Measurements from ENCODE around the gene ST8SIA5.
"Not testable (repeated sequence)": the region's sequence is repeated elsewhere in the genome, so short reads cannot be mapped to it uniquely, and the experiment has no call there.

ST8SIA5 gene, protein sequence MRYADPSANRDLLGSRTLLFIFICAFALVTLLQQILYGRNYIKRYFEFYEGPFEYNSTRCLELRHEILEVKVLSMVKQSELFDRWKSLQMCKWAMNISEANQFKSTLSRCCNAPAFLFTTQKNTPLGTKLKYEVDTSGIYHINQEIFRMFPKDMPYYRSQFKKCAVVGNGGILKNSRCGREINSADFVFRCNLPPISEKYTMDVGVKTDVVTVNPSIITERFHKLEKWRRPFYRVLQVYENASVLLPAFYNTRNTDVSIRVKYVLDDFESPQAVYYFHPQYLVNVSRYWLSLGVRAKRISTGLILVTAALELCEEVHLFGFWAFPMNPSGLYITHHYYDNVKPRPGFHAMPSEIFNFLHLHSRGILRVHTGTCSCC

DNA sequence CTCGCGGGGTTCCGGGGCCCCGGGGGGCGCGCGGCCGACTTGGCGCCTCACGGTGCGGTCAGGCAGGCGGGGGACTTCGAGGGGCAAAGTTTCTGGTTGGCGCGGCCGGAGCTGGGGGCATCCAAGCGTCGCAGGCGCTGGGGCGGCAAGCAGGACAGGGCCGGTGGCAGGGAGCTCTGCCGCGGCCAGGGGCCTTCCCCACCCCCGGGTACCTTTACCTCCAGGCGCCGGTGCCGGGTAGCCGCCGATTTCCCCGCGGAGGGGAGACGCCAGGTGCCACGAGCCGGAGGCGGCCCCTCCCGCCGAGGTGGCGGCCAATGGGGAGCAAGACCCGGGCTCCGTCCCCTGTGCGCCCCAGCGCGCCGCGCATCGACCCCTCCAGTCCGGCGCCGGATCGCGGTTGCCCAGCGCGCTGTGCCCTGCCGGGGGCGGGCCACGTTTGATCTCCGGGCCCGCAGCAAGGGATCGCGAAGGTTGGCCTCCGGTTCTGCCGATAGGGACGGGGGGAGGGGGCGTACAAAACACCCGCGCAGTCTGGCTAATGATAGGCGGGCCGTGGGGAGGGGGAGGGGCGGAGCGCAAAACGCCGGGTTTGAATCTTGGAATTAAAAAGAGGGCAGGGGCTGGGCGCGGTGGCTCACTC is at the start of gene ST8SIA5:
Gene ST8SIA5, minus strand, starts transcription at position 495 of the 643 bp plus-strand sequence. CDS start 545 bp downstream, outside the sequence.
- no peak for DNase-seq (ENCODE audit: extremely low read depth in 1 of 2, low read depth in 1 of 2)

DNA sequence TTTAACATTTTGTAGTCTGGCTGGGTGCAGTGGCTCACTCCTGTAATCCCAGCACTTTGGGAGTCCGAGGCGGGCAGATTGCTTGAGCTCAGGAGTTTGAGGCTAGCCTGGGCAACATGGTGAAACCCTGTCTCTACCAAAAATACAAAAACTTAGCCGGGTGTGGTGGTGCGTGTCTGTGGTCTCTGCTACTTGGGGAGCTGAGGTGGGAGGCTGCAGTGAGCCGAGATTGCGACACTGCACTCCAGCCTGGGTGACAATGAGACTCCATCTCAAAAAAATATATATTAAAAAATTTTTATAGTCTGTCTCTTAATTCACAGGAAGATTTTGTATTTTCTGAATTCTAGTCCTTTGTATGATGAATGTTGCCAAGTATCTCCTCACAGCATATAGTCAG is 39.1 kb upstream of the ST8SIA5 start:
- DNase-seq (ENCODE audit: extremely low read depth in 1 of 2, low read depth in 1 of 2) = not testable (repeated sequence)

- DNase-seq (ENCODE audit: extremely low read depth in 1 of 2, low read depth in 1 of 2) = no peak
These were observed 37.8 kb upstream of the ST8SIA5 start for GRCh38 chr18:46794607-46795006.

- DNase-seq (ENCODE audit: extremely low read depth in 1 of 2, low read depth in 1 of 2) = no peak
These were observed 36.7 kb upstream of the ST8SIA5 start for GRCh38 chr18:46793565-46793964.

DNA sequence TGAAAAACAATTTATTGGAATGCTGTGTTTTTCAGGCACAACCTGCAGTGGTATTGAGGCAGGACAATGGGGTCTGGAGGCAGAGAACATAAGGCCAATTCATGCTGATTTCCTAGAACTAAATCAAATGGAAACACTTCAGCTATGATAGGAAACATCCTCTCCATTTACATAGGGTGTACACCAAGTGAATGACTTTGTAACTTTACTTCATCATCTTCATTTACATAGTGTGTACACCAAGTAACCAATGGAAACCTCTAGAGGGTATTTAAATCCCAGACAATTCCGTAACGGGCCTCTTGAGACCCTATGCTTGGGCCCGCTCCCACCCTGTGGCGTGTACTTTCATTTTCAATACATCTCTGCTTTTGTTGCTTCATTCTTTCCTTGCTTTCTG is 32.2 kb upstream of the ST8SIA5 start:
- no peak for DNase-seq (ENCODE audit: extremely low read depth in 1 of 2, low read depth in 1 of 2)

DNA sequence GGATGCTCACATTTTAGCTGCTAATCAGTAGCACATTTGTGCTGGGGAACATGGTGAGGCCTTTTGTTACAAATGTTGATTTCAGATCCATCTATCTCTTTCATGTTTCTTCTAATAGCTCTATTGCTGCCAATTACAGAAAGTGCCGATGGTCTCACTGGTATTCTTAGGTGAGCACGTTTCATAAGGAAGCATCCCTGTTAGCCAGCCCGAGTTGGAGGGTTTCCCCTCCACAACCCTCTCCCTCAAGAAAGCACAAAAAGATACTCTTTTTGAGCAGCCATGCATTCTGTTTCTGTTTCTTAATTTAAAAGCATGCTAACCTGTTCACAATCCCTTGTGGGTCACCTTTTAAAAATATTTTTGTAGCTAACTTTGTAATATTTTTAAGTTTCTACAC is 30.8 kb upstream of the ST8SIA5 start:
- DNase-seq (ENCODE audit: extremely low read depth in 1 of 2, low read depth in 1 of 2) = no peak

DNA sequence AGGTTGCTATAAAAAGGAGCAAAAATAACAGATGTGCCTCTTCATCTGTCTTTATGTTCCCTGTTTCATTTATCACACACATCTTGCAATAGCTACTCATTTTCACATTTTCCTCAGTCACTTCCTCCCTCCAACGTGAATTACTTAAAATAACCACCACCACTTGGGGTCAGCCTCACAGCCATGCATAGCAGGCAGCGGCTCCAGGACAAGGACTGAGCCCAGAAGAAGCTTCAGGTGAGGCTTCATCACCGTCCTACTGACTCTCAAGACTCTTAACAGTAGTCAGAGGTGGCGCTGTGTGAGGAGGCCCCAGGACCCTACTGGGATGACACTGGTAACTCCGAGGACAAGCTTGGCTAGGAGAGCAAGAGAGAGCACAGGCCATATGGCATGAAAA is 15.5 kb upstream of the ST8SIA5 start:
- DNase-seq (ENCODE audit: extremely low read depth in 1 of 2, low read depth in 1 of 2) = no peak

- no peak for DNase-seq (ENCODE audit: extremely low read depth in 1 of 2, low read depth in 1 of 2)
These were observed 14.3 kb upstream of the ST8SIA5 start for GRCh38 chr18:46771141-46771540.

GRCh38 chr18:46770708-46771107 is 13.9 kb upstream of the ST8SIA5 start:
- no peak for DNase-seq (ENCODE audit: extremely low read depth in 1 of 2, low read depth in 1 of 2)

- no peak for DNase-seq (ENCODE audit: extremely low read depth in 1 of 2, low read depth in 1 of 2)
These were observed 11.5 kb upstream of the ST8SIA5 start for GRCh38 chr18:46768166-46768921.

DNA sequence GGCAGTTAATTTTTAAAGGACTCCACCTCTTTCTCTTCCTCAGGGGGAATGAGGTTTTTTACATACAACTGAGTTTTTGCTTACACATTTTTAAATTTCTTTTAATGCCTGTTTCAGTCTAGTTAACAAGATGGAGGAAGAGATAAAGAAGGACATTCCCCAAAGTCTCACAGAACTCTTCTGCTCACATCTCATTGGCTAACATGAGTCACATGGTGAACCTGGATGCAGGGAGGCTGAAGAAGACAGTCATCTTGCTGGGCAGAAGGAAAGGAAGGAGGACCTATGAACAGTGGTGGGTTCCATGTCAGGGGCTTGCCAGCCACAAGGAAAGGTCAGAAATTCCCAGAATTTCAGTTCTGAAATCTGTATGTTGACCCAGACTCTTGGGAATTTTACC is 10.4 kb upstream of the ST8SIA5 start:
- DNase-seq (ENCODE audit: extremely low read depth in 1 of 2, low read depth in 1 of 2) = no peak

DNA sequence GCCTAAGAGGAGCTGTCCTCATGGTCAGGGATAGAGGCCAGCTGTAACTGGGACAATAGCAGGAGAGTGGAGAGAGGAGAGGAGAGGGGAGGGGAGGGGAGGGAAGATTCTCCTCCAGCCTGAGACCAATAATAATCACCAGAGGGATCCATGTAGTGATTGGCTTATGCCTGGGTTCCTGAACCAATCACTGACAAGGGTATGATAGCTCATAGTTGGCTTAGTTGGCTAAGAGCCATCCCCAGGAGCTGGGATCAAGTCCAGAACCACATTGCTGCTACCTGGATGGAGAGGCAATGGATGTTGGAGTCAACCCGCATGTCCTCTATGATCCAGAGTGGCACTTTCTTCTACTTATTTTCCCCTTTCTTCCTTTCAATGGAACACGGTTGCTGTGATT is 7.7 kb upstream of the ST8SIA5 start:
- DNase-seq (ENCODE audit: extremely low read depth in 1 of 2, low read depth in 1 of 2) = no peak

DNA sequence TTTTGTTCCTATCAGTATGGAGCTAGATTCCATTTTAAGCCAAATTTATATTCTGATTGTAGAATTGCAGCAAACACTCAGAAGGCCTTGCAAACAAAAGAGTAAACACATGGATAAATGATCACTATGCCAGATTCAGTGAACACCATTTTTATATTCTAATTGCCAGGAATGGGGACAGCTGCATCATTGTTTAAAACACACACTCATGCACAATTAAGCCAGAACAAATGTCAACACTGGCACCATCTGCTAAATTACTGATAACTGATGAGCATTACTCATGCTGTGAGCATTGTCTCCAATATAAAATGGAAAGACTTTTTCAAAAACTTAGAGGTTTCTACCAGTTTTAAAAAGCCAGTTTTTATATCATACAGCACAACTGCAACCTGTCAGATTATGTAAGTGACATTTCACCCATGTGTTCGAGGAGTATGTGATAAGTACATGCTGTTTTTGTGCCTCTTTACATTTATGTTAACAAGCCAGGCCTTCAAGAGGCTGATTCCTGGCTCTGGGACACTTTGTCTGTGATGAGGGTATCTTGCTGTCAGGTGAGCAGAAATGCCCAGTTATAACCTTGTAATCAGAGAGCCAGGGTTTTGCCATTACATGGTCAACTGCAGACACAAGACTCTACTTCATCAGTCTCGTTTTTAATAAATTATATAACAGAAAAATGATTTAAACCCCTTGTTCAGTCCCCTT is 4.4 kb upstream of the ST8SIA5 start:
- no peak for DNase-seq (ENCODE audit: extremely low read depth in 1 of 2, low read depth in 1 of 2)

- DNase-seq (ENCODE audit: extremely low read depth in 1 of 2, low read depth in 1 of 2) = no peak
These were observed 3.0 kb upstream of the ST8SIA5 start for GRCh38 chr18:46759890-46760289.

DNA sequence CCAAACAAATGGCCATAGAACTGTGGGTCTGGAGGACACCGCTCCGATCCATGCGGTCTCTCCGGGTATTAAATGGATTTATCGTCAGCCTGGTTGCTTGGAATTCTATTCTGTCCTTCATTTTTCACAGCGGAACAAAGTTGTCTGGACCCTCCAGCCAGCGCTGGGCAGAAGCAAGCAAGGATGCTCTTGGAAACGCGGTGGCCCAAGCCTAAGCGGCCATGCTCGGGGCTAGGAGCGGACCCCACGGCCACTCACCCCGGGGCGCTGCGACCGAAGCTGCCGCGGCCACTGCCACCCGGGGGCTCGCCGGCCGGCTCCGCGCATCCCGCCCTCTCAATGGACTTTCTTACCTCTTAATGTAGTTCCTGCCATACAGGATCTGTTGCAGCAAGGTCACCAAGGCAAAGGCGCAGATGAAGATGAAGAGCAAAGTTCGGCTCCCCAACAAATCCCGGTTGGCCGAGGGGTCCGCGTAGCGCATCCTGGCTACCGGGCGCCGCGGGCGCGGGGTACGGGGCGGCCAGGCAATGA is 761 bp downstream of the ST8SIA5 start:
- DNase-seq (ENCODE audit: extremely low read depth in 1 of 2, low read depth in 1 of 2) = no peak

- no peak for DNase-seq (ENCODE audit: extremely low read depth in 1 of 2, low read depth in 1 of 2)
These were observed 1.4 kb downstream of the ST8SIA5 start for GRCh38 chr18:46755315-46756024.

DNA sequence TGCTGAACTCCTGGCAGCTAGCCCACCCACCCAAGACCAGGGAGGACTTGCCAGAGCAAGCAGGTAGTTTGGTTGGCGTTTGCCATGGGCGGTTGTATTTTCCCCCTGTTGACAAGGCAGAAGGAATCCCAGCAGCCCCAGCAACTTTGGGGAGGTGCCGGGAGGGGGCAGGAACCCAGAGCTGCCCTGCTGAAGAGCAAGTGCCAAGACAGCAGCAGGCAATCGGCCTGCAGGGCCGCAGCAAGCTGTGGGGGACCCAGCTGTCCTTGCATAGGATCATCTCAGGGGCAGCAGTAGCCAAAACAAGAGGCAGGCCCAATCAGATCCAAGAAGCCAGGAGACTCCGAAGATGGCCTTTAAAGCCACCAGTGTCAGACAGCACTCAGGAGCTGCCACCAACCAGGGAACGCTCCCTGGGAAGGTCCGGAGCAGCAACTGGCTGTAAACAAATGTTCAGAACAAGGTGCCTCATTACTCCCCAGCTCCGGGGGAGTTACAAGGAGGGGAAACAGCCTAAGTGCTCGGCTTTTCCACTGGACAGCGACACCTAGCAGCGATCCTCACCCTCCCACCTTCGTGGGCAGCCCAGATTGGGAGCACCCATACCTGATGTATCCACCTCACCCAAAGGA is 2.1 kb downstream of the ST8SIA5 start:
- no peak for DNase-seq (ENCODE audit: extremely low read depth in 1 of 2, low read depth in 1 of 2)

DNA sequence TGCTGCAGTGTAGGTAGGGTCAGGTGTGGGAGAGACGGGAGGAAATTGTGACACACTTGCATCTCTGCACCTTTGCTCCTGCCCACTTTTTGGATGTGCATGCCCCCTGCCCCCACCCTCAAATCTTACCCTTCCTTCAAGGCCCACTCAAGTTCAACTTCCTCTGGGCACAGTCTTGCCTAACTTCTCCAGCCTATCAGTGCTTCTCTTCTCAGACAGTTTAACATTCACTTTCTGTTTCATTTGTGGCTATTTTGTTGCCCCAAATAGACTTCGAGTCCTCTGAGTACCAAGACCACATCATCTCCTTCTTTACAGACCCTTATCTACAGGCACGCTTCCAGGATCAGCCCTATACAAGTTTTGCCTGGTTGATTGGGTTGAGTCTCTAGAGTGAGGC is 2.7 kb downstream of the ST8SIA5 start:
- DNase-seq (ENCODE audit: extremely low read depth in 1 of 2, low read depth in 1 of 2) = no peak

DNA sequence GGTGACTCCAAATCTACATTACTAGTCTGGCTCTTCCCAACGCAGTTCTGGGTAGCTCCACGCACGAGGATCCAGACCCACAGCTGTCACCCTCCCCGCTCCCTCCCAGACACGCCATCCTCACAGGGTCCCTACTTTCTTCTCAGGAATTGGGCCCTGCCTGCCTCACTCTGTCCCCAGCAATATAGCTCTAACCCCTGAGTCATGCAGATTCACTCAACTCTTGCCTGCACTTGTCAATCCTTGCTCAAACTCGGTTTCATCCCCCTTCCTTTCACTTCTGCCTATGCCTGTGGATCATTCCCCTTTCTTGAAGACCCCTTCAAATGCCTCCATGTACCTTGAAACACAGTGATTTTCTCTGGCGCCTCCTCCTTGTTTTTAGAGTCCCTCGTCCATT is 5.0 kb downstream of the ST8SIA5 start:
- DNase-seq (ENCODE audit: extremely low read depth in 1 of 2, low read depth in 1 of 2) = no peak

DNA sequence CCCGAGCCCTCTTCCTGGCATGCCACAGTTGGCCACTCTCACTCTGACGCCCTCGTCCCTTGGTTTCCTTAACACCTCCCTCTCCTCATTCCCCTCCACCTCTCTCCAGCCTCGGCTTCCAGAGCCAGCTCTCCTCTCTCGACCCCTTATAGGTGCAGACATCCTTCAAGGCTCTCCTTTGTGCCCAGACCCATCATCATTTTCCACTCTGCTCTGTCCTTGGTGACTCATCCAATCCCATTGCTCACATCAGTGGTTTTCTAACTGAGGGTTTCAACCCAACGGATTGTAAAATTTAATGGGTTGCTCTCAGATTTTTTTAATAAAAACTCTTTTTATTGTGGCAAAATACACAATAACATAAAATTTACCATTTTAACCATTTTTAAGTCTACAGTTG is 6.2 kb downstream of the ST8SIA5 start:
- DNase-seq (ENCODE audit: extremely low read depth in 1 of 2, low read depth in 1 of 2) = no peak
